Measurements from ENCODE around the gene RCN2.
A peak's percentile ranks its signal among the peaks of the same experiment; 100 is the strongest.

Gene RCN2

DNA sequence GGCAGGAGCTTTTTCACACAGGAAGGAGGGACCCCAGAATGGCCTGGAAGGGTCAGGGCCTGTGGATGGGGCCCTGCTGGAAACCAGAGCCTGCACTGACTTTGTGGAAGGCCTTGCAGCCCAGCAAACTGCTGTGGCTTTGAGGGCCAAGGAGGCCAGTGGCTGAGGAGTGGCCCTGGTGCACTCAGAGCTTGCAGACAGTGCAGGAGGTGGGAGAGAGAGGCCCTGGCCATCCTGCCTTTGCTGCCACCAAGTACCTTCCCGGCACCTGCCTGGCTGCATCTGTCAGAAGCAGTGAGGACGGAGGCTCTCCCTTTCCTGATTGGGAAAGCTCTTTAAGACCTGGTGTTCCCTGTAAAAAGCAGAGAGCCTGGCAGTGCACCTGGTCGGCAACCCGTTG lies 69.8 kb downstream of the RCN2 start:
- DNase-seq (ENCODE audit: extremely low spot score) = no peak
- POLR2A ChIA-PET = no interaction called here
- no peak for TF ChIP-seq CTCF (IDR thresholded peaks at IDR 0.05; ENCODE audit: control extremely low read depth, extremely low read depth, low read depth, missing control alignments)
- CTCF ChIA-PET = interaction anchor here (0.7 kb wide), 1 partner anchor 33 kb away, joined by 3 read pairs; no protein-coding TSS in a partner anchor

GRCh38 chr15:77001966-77002365 lies 70.4 kb downstream of the RCN2 start:
- ChIA-PET CTCF (interaction anchor here (0.7 kb wide), 1 partner anchor 33 kb away, joined by 3 read pairs; no protein-coding TSS in a partner anchor), POLR2A (no interaction called here)
- TF ChIP-seq CTCF (IDR thresholded peaks at IDR 0.05; ENCODE audit: control extremely low read depth, extremely low read depth, low read depth, missing control alignments) = no peak
- DNase-seq (ENCODE audit: extremely low spot score) = no peak

GRCh38 chr15:77002436-77002835 lies 70.9 kb downstream of the RCN2 start:
- DNase-seq (ENCODE audit: extremely low spot score) = no peak
- POLR2A ChIA-PET = no interaction called here
- TF ChIP-seq CTCF (IDR thresholded peaks at IDR 0.05; ENCODE audit: control extremely low read depth, extremely low read depth, low read depth, missing control alignments) = no peak
- CTCF ChIA-PET = interaction anchor here (0.9 kb wide), 1 partner anchor 541 kb away, joined by 3 read pairs; no protein-coding TSS in a partner anchor

DNA sequence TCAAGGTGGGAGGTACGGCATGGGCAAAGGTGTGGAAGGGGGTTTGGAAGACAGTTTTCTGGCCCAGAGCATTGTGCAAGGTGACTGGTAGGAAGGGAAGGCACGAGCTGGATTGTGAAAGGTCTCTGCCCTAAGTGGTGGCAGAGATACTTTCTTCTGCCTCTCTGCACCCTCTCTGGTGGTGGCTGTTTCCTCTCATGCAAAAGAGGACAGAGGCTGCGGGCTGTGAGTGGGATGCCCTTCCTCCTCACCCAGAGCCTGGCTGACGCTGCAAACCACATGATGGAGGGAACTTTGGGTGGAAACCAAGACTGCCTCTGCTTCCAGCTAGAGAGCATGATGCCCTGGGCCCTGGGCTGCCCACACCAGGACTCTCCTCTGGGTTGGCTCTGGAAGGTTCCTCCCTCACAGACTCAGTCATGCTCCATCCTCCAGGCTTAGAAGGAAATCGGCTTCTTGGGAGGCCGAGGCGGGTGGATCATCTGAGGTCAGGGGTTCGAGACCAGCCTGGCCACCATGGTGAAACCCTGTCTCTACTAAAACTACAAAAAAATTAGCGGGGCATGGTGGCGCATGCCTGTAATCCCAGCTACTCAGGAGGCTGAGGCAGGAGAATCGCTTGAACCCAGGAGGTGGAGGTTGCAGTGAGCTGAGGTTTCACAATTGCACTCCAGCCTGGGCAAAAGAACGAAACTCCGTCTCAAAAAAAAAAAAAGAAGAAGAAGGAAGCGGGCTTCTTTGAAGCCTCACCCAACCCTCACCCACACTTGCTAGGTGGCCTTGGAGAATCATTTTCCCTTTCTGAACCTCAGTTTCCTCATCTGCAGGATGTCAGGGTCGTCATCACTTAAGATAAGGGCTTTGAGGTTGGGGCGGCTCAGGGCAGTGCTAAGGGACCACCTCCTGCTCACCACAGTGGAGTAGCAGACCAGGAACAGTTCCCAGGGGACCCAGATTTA lies 71.7 kb downstream of the RCN2 start:
- TF ChIP-seq CTCF (IDR thresholded peaks at IDR 0.05; ENCODE audit: control extremely low read depth, extremely low read depth, low read depth, missing control alignments) = no peak
- ChIA-PET POLR2A (no interaction called here), CTCF (interaction anchor here (0.9 to 1.3 kb wide), 3 partner anchors 27 to 540 kb away, joined by 3 to 4 read pairs (median 3); no protein-coding TSS in a partner anchor)
- peak; percentile 69 for DNase-seq (ENCODE audit: extremely low spot score)

Measured in GM10248 (cell line).